ENCODE data around the gene ZBTB44.

DNA sequence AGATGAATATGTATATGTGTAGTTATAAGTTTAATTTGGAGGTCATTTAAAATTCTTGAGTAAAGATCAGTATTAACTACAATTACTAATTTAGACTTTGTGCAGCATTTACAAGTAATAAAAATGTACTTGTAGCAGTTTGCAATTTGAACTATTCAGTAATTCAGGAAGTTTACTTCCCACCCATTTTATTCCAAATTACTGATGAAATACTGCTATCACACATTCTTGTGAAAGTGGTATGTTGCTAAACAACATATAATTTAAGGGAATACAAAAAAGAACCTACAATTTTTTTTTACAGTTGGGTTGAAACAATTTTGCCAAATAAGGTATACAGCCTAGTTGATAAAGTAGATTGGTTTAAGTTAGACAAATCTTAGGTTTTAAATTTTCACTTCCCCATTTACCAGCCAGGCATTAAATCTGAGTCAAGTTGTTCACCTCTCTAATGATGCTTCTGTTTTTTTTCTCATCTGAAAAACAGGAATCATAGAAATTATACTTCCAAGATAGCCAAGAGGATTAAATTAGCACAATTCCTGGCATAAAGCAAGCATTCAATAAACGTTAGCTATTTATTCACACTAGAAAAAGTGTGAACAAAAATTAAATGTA, 45.3 kb downstream of the ZBTB44 start:
- TF ChIP-seq EZH2 (IDR thresholded peaks at IDR 0.05), result no peak
- no peak for TF ChIP-seq POLR2AphosphoS5 (IDR thresholded peaks at IDR 0.05; ENCODE audit: borderline replicate concordance, low read depth, low read length)
